Activated CD4-positive, alpha-beta T cell treated with anti-CD3 and anti-CD28 coated beads for 48 hours (primary cell): Measurements from ENCODE around the gene APBB2.

ENCODE experiments used
- DNase-seq: peaks from one replicate; pipeline ENCODE4 v3.0.0-alpha.2; 2020

Gene APBB2

DNA sequence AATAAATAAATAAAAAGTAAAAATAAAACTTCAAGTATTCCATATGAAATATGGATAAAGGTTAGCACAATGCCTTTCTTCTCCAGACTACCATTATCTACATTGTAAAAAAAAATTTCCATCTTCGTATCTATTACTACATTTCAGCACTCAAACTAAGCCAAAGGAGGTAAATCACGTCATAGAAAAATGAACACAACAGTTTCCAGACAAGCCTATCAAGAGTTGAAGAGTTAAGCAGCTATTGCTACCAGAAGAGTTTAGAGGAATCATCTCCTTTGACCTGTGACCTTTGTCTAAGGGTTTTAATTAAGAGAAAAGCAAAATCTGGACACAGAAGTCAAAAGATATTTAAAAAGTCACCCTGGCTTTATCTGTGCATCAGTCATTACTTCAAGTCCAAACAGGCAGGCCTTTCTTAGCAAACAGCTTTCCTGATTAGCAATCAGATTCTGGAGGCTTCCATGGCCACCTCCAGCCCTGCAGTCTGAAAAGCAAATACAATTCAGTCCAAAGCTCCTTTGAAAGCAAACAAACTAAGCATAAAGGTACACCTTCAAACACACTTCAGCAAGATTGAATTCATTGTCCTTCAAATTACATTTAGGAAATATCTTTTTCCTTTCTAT is 82.2 kb downstream of the APBB2 start:
- no peak for DNase-seq

DNA sequence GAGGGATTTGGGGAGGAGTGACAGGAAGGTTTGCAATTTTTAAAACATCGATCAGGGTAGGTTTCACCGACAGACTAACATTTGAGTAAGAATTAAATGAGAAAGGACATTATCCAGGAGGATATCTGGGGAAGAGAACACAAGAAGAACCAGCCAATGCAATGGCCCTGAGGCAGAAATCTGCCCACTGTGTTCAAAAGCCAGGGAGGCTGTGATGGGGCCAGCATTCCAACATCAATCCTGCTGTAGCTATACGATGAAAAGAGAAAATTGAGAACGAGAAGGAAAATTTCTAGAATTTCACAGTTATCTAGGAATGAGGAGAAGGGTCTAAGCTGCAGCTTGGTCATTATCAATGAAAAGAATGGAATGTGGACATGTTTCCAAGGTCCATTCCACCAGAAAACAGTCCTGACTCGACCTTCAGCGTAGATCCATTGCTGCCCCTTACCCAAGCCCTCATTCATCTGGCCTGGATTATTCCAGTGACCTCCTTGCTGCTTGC is 84.4 kb downstream of the APBB2 start:
- no peak for DNase-seq

GRCh38 chr4:41129128-41129754 is 85.1 kb downstream of the APBB2 start:
- DNase-seq = no peak

DNA sequence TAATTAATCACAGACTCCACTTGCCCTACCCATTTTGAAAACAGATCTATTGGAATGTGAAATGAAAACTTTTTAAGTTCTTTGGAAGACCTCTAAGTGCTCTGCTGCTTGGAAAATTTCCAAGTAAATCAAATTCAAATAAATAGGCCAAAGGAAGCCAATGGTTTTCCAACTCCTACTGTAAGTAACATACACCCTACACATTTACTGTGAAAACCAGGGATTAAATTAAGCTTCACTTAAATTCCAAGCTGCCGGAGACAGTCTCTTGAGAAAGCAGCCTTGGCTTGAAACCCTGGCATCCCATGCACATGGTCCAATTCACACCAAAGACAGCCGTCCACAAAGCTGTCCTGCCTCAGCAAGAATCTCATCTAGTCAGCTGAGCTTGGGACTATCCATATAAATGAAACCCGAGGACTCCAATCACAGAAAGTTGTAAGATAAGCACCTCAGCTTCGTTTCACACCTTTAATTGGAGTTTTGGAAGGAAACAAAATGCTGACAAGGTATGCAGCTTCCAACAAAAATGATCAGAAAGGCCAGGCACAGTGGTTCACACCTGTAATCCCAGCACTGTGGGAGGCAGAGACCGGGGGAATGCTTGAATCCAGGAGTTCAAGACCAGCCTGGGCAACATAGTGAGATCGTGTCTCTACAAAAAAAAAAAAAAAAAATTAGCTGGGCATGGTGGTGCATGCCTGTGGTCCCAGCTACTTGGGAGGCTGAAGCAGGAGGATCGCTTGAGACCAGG is 88.6 kb downstream of the APBB2 start:
- no peak for DNase-seq

GRCh38 chr4:41124916-41125548 is 89.3 kb downstream of the APBB2 start:
- DNase-seq = no peak

- no peak for DNase-seq
Observed at GRCh38 chr4:41122775-41123174, 91.6 kb downstream of the APBB2 start.

GRCh38 chr4:41122309-41122708 is 92.0 kb downstream of the APBB2 start:
- no peak for DNase-seq

DNA sequence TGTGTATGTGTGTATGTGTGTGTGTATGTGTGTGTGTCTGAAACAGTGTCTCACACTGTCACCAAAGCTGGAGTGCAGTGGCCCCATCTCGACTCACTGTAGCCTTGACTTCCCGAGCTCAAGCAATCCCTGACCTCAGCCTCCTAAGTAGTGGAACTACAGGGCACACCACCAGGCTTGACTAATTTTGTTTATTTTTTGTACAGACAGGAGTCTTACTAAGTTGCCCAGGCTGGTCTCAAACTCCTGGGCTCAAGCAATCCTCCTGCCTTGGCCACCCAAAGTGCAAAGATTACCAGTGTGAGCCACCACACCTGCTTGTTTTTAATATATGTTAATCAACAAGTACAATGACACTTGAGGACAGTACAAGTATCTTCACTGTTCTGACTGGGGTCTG is 92.4 kb downstream of the APBB2 start:
- no peak for DNase-seq

GRCh38 chr4:41120297-41121217 is 93.8 kb downstream of the APBB2 start:
- DNase-seq = no peak

GRCh38 chr4:41119867-41120295 is 94.5 kb downstream of the APBB2 start:
- DNase-seq = no peak

GRCh38 chr4:41111791-41112190 is 102.6 kb downstream of the APBB2 start:
- no peak for DNase-seq

DNA sequence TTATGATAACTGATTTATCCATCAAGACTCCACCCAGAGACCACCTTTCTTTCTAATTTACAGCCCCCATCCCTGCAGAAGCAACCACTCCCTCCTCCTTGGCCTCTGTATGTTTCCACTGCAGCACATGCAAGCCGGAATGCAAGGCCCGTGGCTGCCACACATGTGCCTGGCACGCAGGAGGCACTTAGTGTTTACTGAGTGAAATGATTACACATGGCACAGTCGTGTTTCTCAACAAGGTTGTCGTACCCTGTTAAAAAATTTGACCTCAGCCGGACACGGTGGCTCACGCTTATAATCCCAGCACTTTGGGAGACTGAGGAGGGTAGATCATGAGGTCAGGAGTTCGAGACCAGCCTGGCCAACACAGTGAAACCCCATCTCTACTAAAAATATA is 104.3 kb downstream of the APBB2 start:
- no peak for DNase-seq

- no peak for DNase-seq
Observed at GRCh38 chr4:41108481-41108880, 105.9 kb downstream of the APBB2 start.

GRCh38 chr4:41106694-41107419 is 107.5 kb downstream of the APBB2 start:
- DNase-seq = no peak

- no peak for DNase-seq
Observed at GRCh38 chr4:41106081-41106480, 108.3 kb downstream of the APBB2 start.

- DNase-seq = no peak
Observed at GRCh38 chr4:41104155-41104554, 110.2 kb downstream of the APBB2 start.

- no peak for DNase-seq
Observed at GRCh38 chr4:41103657-41104056, 110.7 kb downstream of the APBB2 start.

GRCh38 chr4:41102414-41103092 is 111.8 kb downstream of the APBB2 start:
- DNase-seq = no peak

DNA sequence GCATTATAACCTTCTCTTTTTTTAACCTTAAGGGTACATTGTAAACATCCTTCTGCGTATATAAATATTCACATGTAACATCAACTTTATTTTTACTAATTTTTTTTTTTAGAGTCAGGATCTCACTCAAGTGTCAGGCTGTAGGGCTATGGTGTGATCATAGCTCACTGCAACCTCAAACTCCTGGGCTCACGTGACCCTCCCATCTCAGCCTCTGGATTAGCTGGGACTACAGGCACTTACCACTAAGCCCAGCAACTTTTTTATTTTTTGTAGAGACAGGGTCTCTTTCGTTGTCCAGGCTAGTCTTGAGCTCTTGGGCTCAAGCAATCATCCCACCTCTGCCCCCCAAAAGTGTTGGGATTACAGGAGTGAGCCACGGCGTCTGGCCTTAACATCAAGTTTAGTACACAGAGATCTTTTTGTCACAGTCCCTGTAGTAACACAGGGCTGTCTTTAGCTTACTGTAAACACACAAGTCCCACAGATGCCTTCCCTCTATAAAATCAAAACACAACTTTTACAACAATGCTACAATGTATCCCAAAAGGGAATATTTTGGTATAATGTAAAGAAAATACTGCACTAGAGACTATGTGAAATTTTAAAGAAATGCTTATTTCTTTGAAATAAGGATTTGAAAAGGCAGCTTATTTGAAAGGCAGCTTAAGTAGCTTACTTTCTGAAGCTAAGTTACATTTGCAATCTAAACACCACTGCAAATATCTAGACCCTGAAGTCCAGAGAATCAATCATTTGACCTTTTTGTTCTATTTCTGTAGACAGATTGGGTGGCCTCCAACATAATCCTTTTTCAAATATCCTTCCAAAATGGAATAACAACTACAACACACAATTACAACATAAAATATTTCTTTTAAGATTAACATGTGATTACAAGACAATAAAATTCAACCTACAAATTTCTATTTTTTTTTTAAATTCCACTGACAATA is 116.0 kb downstream of the APBB2 start:
- DNase-seq = no peak

DNA sequence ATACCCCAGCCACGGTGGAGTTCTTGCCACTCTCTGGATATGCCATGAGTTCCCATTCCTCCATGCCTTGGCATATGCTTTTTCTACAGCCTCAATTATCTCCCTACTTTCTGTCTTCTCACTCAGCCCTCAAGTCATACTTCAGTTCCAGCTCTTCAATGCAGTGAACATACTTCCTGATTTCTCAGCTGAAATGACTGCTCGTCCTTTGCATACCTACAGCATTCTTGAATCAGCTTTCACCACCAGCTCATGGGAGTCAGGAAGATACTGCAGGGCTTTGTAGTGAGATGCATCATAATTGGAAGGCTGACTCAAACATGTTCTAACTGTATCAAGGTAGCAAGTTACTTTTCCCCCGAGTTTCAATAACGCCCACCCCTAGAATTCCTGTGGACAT is 118.4 kb downstream of the APBB2 start:
- no peak for DNase-seq
